RWPE2 (cell line): Measurements from ENCODE around the gene USP3.

Experiments
- ATAC-seq: fragments of 200-7000 bp; cut with Tn5 transposase; 3 replicates; pipeline ENCODE4 v1.9.1; 2021; ENCODE audit warnings: low read depth
- DNase-seq: peaks from one replicate; pipeline ENCODE4 v3.0.0-alpha.2; 2020; ENCODE audit warnings: low spot score
- H3K27ac ChIP-seq: fragments of 450-650 bp; 2 replicates; pipeline ENCODE4 v1.5.1; 2017; ENCODE audit warnings: mild to moderate bottlenecking; ENCODE audit not compliant: poor library complexity, severe bottlenecking
- H3K27me3 ChIP-seq: fragments of 250-450 bp; sonication (Bioruptor Pico); 2 replicates; pipeline ENCODE4 v1.5.1; 2021; ENCODE audit warnings: mild to moderate bottlenecking, moderate library complexity; ENCODE audit not compliant: insufficient read depth, poor library complexity, severe bottlenecking
- H3K36me3 ChIP-seq: fragments of 250-450 bp; sonication (Bioruptor Pico); 2 replicates; pipeline ENCODE4 v1.5.1; 2020; ENCODE audit warnings: low read depth, mild to moderate bottlenecking, moderate library complexity
- H3K4me1 ChIP-seq: fragments of 250-450 bp; sonication (Bioruptor Pico); 2 replicates; pipeline ENCODE4 v1.5.1; 2021; ENCODE audit warnings: mild to moderate bottlenecking, moderate library complexity; ENCODE audit not compliant: insufficient read depth, poor library complexity, severe bottlenecking
- H3K4me3 ChIP-seq: fragments of 250-450 bp; sonication (Bioruptor Pico); 2 replicates; pipeline ENCODE4 v1.5.1; 2021; ENCODE audit warnings: mild to moderate bottlenecking, moderate library complexity; ENCODE audit not compliant: severe bottlenecking
- H3K9me3 ChIP-seq: fragments of 250-450 bp; sonication (Bioruptor Pico); 2 replicates; pipeline ENCODE4 v1.5.1; 2021; ENCODE audit warnings: mild to moderate bottlenecking, moderate library complexity; ENCODE audit not compliant: severe bottlenecking
- TF ChIP-seq, protein P1 (sequence below): fragments of 450-650 bp; IDR thresholded peaks from one replicate; pipeline ENCODE4 v1.5.1; 2017; ENCODE audit warnings: mild to moderate bottlenecking, moderate library complexity; ENCODE audit not compliant: poor library complexity, severe bottlenecking

Gene USP3

GRCh38 chr15:63503739-63504246, 600 bp upstream of the USP3 start:
- H3K4me1 ChIP-seq, result peaks cover 47% of the 10 kb centered on the region
- DNase-seq (peak; percentile 88), ATAC-seq (peak; percentile 45)
- H3K27ac ChIP-seq, result peak overlapping the region; percentile 94
- no peaks in the 10 kb centered on the region for H3K36me3 ChIP-seq
- peak overlapping the region; percentile 93 for H3K4me3 ChIP-seq
- H3K27me3 ChIP-seq, result no peaks in the 10 kb centered on the region
- TF ChIP-seq, protein P1, sequence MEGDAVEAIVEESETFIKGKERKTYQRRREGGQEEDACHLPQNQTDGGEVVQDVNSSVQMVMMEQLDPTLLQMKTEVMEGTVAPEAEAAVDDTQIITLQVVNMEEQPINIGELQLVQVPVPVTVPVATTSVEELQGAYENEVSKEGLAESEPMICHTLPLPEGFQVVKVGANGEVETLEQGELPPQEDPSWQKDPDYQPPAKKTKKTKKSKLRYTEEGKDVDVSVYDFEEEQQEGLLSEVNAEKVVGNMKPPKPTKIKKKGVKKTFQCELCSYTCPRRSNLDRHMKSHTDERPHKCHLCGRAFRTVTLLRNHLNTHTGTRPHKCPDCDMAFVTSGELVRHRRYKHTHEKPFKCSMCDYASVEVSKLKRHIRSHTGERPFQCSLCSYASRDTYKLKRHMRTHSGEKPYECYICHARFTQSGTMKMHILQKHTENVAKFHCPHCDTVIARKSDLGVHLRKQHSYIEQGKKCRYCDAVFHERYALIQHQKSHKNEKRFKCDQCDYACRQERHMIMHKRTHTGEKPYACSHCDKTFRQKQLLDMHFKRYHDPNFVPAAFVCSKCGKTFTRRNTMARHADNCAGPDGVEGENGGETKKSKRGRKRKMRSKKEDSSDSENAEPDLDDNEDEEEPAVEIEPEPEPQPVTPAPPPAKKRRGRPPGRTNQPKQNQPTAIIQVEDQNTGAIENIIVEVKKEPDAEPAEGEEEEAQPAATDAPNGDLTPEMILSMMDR, result no peak
- no peaks in the 10 kb centered on the region for H3K9me3 ChIP-seq

GRCh38 chr15:63504979-63505841, 817 bp downstream of the USP3 start:
- ATAC-seq (no peak), DNase-seq (no peak)
- Histone ChIP-seq H3K36me3 (no peaks in the 10 kb centered on the region), H3K4me3 (peak overlapping the region; percentile 93), H3K9me3 (no peaks in the 10 kb centered on the region), H3K4me1 (peaks cover 58% of the 10 kb centered on the region), H3K27me3 (no peaks in the 10 kb centered on the region), H3K27ac (peak overlapping the region; percentile 94)
- TF ChIP-seq, protein P1, result peak; percentile 22

DNA sequence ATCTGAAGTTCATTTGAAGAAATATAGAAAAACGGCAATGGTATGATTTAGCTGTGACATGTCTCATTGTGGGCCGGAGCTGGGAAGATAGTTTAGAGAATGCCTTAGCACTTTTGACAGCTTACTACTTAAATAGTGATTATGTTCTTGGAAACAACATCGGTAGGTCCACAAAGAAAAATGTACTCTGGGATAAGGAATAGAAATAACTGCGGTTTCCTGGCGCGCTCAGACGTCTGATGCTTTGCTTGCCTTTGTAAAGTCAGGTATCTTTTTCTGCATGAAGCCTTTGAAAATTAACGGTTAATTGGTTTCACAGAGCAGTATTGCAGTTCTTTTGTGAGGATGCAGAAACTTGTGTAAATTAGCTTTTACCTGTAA, 1.4 kb downstream of the USP3 start:
- no peaks in the 10 kb centered on the region for H3K9me3 ChIP-seq
- peaks cover 62% of the 10 kb centered on the region for H3K4me1 ChIP-seq
- H3K4me3 ChIP-seq, result peak overlapping the region; percentile 93
- H3K27ac ChIP-seq, result peak overlapping the region; percentile 94
- no peak for DNase-seq
- ATAC-seq, result no peak
- TF ChIP-seq, protein P1, result no peak
- H3K27me3 ChIP-seq, result no peaks in the 10 kb centered on the region
- H3K36me3 ChIP-seq, result no peaks in the 10 kb centered on the region

DNA sequence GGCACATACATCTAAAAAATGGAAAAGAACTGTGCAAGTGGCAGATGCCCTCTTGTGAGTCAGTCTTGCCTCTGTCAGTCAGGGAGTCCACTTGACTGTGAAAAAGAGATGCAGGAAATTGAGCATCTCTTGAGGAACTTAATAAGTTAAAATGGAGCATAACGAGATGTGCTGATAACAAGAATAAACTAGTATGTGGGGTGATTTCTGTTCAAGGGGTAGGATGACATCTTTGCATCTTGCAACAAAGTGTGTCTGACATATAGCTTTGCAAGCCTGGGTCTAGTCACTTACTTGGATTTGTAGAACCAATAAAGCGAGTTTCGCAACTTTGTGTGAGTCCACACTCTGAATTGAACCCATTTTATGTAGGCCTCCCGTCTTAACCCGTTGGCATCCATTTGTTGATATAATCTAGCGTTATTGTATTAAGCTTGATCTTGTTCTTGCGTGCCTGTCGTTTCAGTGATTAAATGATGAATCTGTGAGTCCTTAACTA, 2.2 kb downstream of the USP3 start:
- DNase-seq (no peak), ATAC-seq (no peak)
- Histone ChIP-seq H3K4me3 (no peak overlapping the region), H3K27ac (peak overlapping the region; percentile 94), H3K9me3 (no peaks in the 10 kb centered on the region), H3K27me3 (no peaks in the 10 kb centered on the region), H3K36me3 (no peaks in the 10 kb centered on the region), H3K4me1 (peaks cover 55% of the 10 kb centered on the region)
- TF ChIP-seq, protein P1, result no peak
